HepG2 (cell line): ENCODE measurements around the gene DLST. TPM values are rescaled to one million over a fixed set of nuclear protein-coding genes. Genes with fewer than 3 reads are reported as not detected.

Source experiments
- DMTF1 ChIP-seq: sonication (generic); formaldehyde crosslinking; IDR thresholded peaks from 2 replicates; pipeline ENCODE4 v1.4.0; 2020; ENCODE audit warnings: mild to moderate bottlenecking, missing genetic modification reagents
- DNMT1 ChIP-seq: sonication (generic); formaldehyde crosslinking; IDR thresholded peaks from 2 replicates; pipeline ENCODE4 v1.5.1; 2020; ENCODE audit warnings: mild to moderate bottlenecking, missing genetic modification reagents
- FOXK1 ChIP-seq: sonication (generic); formaldehyde crosslinking; IDR thresholded peaks from 2 replicates; pipeline ENCODE4 v1.4.0; 2020; ENCODE audit warnings: low read depth, missing genetic modification reagents, borderline replicate concordance
- MAFK ChIP-seq, 2 experiments: IDR thresholded peaks in 1 of 2; conservative IDR thresholded peaks in 1 of 2; 2 replicates each; pipeline ENCODE4 v1.6.1; 2011; ENCODE audit warnings: improper control_type of control experiment in 2 of 2, low read length in 2 of 2
- NFE2L2 ChIP-seq: fragments of 150-350 bp; IDR thresholded peaks from 2 replicates; pipeline ENCODE4 v1.6.1; 2014; ENCODE audit warnings: low read length
- NR2C2 ChIP-seq: sonication (generic); formaldehyde crosslinking; IDR thresholded peaks from 2 replicates; pipeline ENCODE4 v1.4.0; 2020; ENCODE audit warnings: missing genetic modification reagents, mild to moderate bottlenecking, moderate library complexity, borderline replicate concordance
- REXO4 ChIP-seq: sonication (generic); formaldehyde crosslinking; IDR thresholded peaks from 2 replicates; pipeline ENCODE4 v1.8.0; 2022; ENCODE audit warnings: missing genetic modification reagents, mild to moderate bottlenecking, borderline replicate concordance
- THAP11 ChIP-seq: IDR thresholded peaks from 2 replicates; pipeline ENCODE4 v1.6.1; 2016; ENCODE audit warnings: missing biosample characterization, missing genetic modification reagents
- USF2 ChIP-seq, 2 experiments: sonication (generic) in 1 of 2; formaldehyde crosslinking in 1 of 2; IDR thresholded peaks; 2 replicates each; pipeline versions ENCODE4 v1.5.1 to v1.6.1; 2011 to 2020; ENCODE audit warnings: borderline replicate concordance in 1 of 2, low read depth in 1 of 2, low read length in 1 of 2, mild to moderate bottlenecking in 1 of 2, missing genetic modification reagents in 1 of 2, moderate library complexity in 1 of 2
- ZBTB25 ChIP-seq: IDR thresholded peaks from 2 replicates; pipeline ENCODE4 v1.6.1; 2018; ENCODE audit warnings: missing genetic modification reagents
- ZKSCAN8 ChIP-seq: IDR thresholded peaks from 2 replicates; pipeline ENCODE4 v1.6.1; 2016; ENCODE audit warnings: borderline replicate concordance, missing genetic modification reagents, missing compliant biosample characterization
- ZMYM2 ChIP-seq: sonication (generic); formaldehyde crosslinking; IDR thresholded peaks from 2 replicates; pipeline ENCODE4 v1.8.0; 2022; ENCODE audit warnings: mild to moderate bottlenecking, missing genetic modification reagents
- ZNF317 ChIP-seq: sonication (generic); formaldehyde crosslinking; IDR thresholded peaks from 2 replicates; pipeline ENCODE4 v1.5.0; 2020; ENCODE audit warnings: mild to moderate bottlenecking, missing genetic modification reagents
- ZNF329 ChIP-seq: sonication (generic); formaldehyde crosslinking; IDR thresholded peaks from 2 replicates; pipeline ENCODE4 v1.9.0; 2021; ENCODE audit warnings: low read depth, mild to moderate bottlenecking, missing genetic modification reagents
- ZNF34 ChIP-seq: sonication (generic); formaldehyde crosslinking; IDR thresholded peaks from 2 replicates; pipeline ENCODE4 v1.4.0; 2020; ENCODE audit warnings: mild to moderate bottlenecking, missing genetic modification reagents, borderline replicate concordance
- ZNF569 ChIP-seq: sonication (generic); formaldehyde crosslinking; IDR thresholded peaks from 2 replicates; pipeline ENCODE4 v1.5.0; 2020; ENCODE audit warnings: mild to moderate bottlenecking, missing genetic modification reagents, moderate library complexity, borderline replicate concordance
- ZNF616 ChIP-seq: sonication (generic); formaldehyde crosslinking; IDR thresholded peaks from 2 replicates; pipeline ENCODE4 v1.5.0; 2020; ENCODE audit warnings: low read depth, mild to moderate bottlenecking, missing genetic modification reagents
- ZNF644 ChIP-seq: IDR thresholded peaks from 2 replicates; pipeline ENCODE4 v1.6.1; 2016; ENCODE audit warnings: low read depth
- ZNF652 ChIP-seq: IDR thresholded peaks from 2 replicates; pipeline ENCODE4 v1.6.1; 2016; ENCODE audit warnings: low read depth, borderline replicate concordance
- ZNF83 ChIP-seq: sonication (generic); formaldehyde crosslinking; IDR thresholded peaks from 2 replicates; pipeline ENCODE4 v1.4.0; 2020; ENCODE audit warnings: missing genetic modification reagents, mild to moderate bottlenecking, borderline replicate concordance
- polyA plus RNA-seq, 8 experiments: library from polyadenylated mRNA; depleted of rRNA in 3 of 8; stranded (reverse) in 7 of 8; unstranded in 1 of 8; fragments of >200 nt; fragmentation: Illumina TruSeq in 4 of 8; extraction: Trizol in 4 of 8; gene quantifications; 2 replicates each; pipeline versions ENCODE4 v1.2.1 to v1.2.3, GENCODE V29; 2011 to 2016; ENCODE audit warnings: low read depth in 4 of 8, missing spikeins in 1 of 8, mixed read lengths in 1 of 8; ENCODE audit not compliant: insufficient read depth in 1 of 8
- total RNA-seq, 5 experiments: library from RNA; depleted of rRNA; stranded (reverse); fragments of >200 nt; fragmentation: Illumina TruSeq; extraction: Trizol; gene quantifications; 2 replicates each; pipeline ENCODE4 v1.2.3, GENCODE V29; 2016; ENCODE audit warnings: low read depth in 1 of 5
- TF ChIP-seq, protein P1 (sequence below): IDR thresholded peaks from 2 replicates; pipeline ENCODE4 v1.6.1; 2012; ENCODE audit warnings: inconsistent platforms
- TF ChIP-seq, protein P2 (sequence below): sonication (generic); formaldehyde crosslinking; IDR thresholded peaks from 2 replicates; pipeline ENCODE4 v1.9.0; 2022; ENCODE audit warnings: low read depth, missing genetic modification reagents

DLST gene
- total and polyA plus RNA-seq, 2 of the 13 experiments (the other 11 are each of a cell fraction or from before 2014, with no cell fraction given): 56.5 to 94.3 TPM

DNA sequence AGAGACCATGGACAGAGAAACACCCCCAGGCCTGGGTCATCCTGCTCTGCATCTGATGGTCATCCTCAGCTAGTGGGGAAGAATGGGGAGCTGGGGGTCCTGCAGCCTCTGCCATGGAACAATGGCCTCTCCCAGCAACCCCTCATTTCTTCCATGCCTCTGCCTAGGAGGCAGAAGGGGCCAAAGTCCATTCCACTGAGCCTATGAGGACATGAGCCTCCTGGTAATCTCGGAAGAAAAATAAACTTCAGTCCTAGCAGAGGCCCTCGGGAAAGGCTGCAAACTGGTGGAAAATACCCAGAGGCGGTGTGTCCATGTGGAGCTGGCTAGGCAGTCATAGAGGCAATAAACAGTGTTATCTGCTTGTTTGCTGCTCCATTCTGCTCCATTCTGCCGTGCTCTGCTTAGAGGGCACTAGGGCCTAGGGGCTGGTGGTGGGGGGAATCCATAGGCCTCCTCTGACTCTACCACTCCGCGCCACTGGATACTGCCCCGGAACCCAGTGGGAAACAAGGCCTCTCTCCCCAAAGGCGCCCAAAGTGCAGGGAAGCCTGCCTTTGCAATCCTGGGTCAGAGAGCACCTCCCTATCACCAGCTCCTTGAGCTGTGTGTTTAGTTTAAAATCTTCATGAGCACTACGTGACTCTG, 69.2 kb downstream of the DLST start (continued):
- TF ChIP-seq ZNF644 (CRISPR knock-in tag) (peak; percentile 88), ZNF317 (CRISPR knock-in tag) (no peak), NR2C2 (CRISPR knock-in tag) (peak; percentile 55; the same call in 1 of the 2 replicates), ZNF652 (no peak), MAFK (conservative IDR thresholded peaks at IDR 0.05 in 1 of 2, IDR thresholded peaks at IDR 0.05 in 1 of 2; ENCODE audit: low read length in 2 of 2) (no peak), ZNF616 (CRISPR knock-in tag) (no peak), THAP11 (peak; percentile 37; the same call in 1 of the 2 replicates), ZNF34 (no peak), ZKSCAN8 (CRISPR knock-in tag) (no peak), ZMYM2 (CRISPR knock-in tag) (no peak), DMTF1 (no peak), ZNF83 (CRISPR knock-in tag) (0 out of 2 replicates have a peak, but pooled peaks have one; percentile 52), REXO4 (CRISPR knock-in tag) (no peak), DNMT1 (CRISPR knock-in tag) (no peak), ZNF569 (no peak), ZNF329 (CRISPR knock-in tag) (no peak), NFE2L2 (no peak), ZBTB25 (CRISPR knock-in tag) (no peak; the same call in 1 of the 2 replicates), FOXK1 (CRISPR knock-in tag) (peak; percentile 39; the same call in 1 of the 2 replicates), USF2 (IDR thresholded peaks at IDR 0.05; ENCODE audit: low read depth, low read length) (no peak), USF2 (CRISPR knock-in tag; IDR thresholded peaks at IDR 0.05; ENCODE audit: borderline replicate concordance) (no peak)
- TF ChIP-seq, protein P1, sequence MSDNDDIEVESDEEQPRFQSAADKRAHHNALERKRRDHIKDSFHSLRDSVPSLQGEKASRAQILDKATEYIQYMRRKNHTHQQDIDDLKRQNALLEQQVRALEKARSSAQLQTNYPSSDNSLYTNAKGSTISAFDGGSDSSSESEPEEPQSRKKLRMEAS: no peak; the same call in 1 of the 2 replicates
- TF ChIP-seq, protein P2, sequence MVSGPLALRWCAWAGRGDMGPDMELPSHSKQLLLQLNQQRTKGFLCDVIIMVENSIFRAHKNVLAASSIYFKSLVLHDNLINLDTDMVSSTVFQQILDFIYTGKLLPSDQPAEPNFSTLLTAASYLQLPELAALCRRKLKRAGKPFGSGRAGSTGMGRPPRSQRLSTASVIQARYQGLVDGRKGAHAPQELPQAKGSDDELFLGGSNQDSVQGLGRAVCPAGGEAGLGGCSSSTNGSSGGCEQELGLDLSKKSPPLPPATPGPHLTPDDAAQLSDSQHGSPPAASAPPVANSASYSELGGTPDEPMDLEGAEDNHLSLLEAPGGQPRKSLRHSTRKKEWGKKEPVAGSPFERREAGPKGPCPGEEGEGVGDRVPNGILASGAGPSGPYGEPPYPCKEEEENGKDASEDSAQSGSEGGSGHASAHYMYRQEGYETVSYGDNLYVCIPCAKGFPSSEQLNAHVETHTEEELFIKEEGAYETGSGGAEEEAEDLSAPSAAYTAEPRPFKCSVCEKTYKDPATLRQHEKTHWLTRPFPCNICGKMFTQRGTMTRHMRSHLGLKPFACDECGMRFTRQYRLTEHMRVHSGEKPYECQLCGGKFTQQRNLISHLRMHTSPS (CRISPR knock-in tag): no peak
